Measurements from ENCODE around the gene C11orf52.

GRCh38 chr11:111974446-111974845, 55.7 kb downstream of the C11orf52 start:
- TF ChIP-seq POLR2A (IDR thresholded peaks at IDR 0.05) (no peak), CTCF (IDR thresholded peaks at IDR 0.05) (no peak)
